GM12878 (cell line): ENCODE data around the gene PPP1R13L. TPM values are rescaled to one million over a fixed set of nuclear protein-coding genes. Genes with fewer than 3 reads are reported as not detected.

ENCODE experiments used
- ATAC-seq: fragments of 200-7000 bp; cut with Tn5 transposase; 3 replicates; pipeline ENCODE4 v1.9.1; 2020; ENCODE audit warnings: mild to moderate bottlenecking, moderate library complexity
- BruUV-seq: library from RNA; stranded (reverse); fragments of 400-500 nt; replicated peaks from 2 replicates; lab custom pipeline; 2021; lab: Mats Ljungman, UMichigan
- CTCF ChIA-PET: fragments of 300-600 bp; sonication (Branson Sonifier 250); formaldehyde crosslinking; extraction: SDS; loops from one replicate; lab custom pipeline; 2021; ENCODE audit warnings: inconsistent platforms; lab: Yijun Ruan, JAX
- POLR2A ChIA-PET: fragments of 350-600 bp; formaldehyde crosslinking; extraction: SDS; loops from one replicate; lab custom pipeline; 2021; ENCODE audit warnings: inconsistent platforms; lab: Charles Lee
- RAD21 ChIA-PET: fragments of 300-600 bp; sonication (Branson Sonifier 250); formaldehyde crosslinking; loops from one replicate; lab custom pipeline; 2023; ENCODE audit warnings: antibody characterized with exemption; ENCODE audit not compliant: unreplicated experiment; lab: Charles Lee
- SMC1A ChIA-PET: fragments of 300-600 bp; sonication (Branson Sonifier 250); formaldehyde crosslinking; loops from one replicate; lab custom pipeline; 2023; ENCODE audit not compliant: unreplicated experiment, uncharacterized antibody; lab: Charles Lee
- DNase-seq: peaks from one replicate; pipeline ENCODE4 v3.0.0-alpha.2; 2011; ENCODE audit warnings: low read depth, low spot score
- FAIRE-seq: peaks from 3 replicates; lab custom pipeline; 2011; peaks lifted over from hg19 to GRCh38; lab: Jason Lieb, UNC
- H2AFZ ChIP-seq: 2 replicates; pipeline ENCODE4 v1.6.0; 2011; ENCODE audit warnings: low read depth, low read length, control low read depth; ENCODE audit not compliant: control insufficient read depth
- H3K27ac ChIP-seq: 2 replicates; pipeline ENCODE4 v1.5.1; 2011; ENCODE audit warnings: control low read depth; ENCODE audit not compliant: control insufficient read depth, insufficient read depth
- H3K27me3 ChIP-seq, 2 experiments: replicated peaks in 1 of 2; 2 replicates each; pipeline versions ENCODE4 v1.6.0 to v1.6.1; 2011; ENCODE audit warnings: low read length in 1 of 2; ENCODE audit not compliant: control insufficient read depth in 2 of 2, insufficient read depth in 2 of 2
- H3K36me3 ChIP-seq, 2 experiments: 2 replicates each; pipeline ENCODE4 v1.5.1; 2011; ENCODE audit warnings: low read length in 1 of 2; ENCODE audit not compliant: control insufficient read depth in 2 of 2, insufficient read depth in 2 of 2
- H3K4me1 ChIP-seq: 2 replicates; pipeline ENCODE4 v1.6.1; 2011; ENCODE audit warnings: mild to moderate bottlenecking, low read length, moderate library complexity, mixed read lengths; ENCODE audit not compliant: control insufficient read depth, insufficient read depth
- H3K4me2 ChIP-seq: 2 replicates; pipeline ENCODE4 v1.6.0; 2011; ENCODE audit warnings: control low read depth; ENCODE audit not compliant: control insufficient read depth, insufficient read depth
- H3K4me3 ChIP-seq: fragments of 200-600 bp; sonication (generic); 2 replicates; pipeline ENCODE4 v1.5.1; 2016
- H3K79me2 ChIP-seq: 2 replicates; pipeline ENCODE4 v1.6.0; 2011; ENCODE audit warnings: low read length; ENCODE audit not compliant: control insufficient read depth, insufficient read depth
- H3K9ac ChIP-seq: 2 replicates; pipeline ENCODE4 v1.8.0; 2011; ENCODE audit warnings: low read length, control low read depth, mixed read lengths; ENCODE audit not compliant: control insufficient read depth, insufficient read depth
- H3K9me3 ChIP-seq: replicated peaks from 3 replicates; pipeline ENCODE4 v1.5.1; 2011; ENCODE audit warnings: mild to moderate bottlenecking, low read length; ENCODE audit not compliant: control insufficient read depth, insufficient read depth
- H4K20me1 ChIP-seq: 2 replicates; pipeline ENCODE4 v1.6.0; 2011; ENCODE audit not compliant: control insufficient read depth, insufficient read depth
- BMI1 ChIP-seq: fragments of 450-650 bp; IDR thresholded peaks from 2 replicates; pipeline ENCODE4 v1.6.1; 2016; ENCODE audit warnings: mild to moderate bottlenecking, moderate library complexity, borderline replicate concordance
- CHD2 ChIP-seq: IDR thresholded peaks from 2 replicates; pipeline ENCODE4 v1.6.1; 2011; ENCODE audit warnings: low read depth, low read length, improper control_type of control experiment, borderline replicate concordance
- EP300 ChIP-seq, 2 experiments: fragments of 150-350 bp in 1 of 2; IDR thresholded peaks; 2 replicates each; pipeline ENCODE4 v1.6.1; 2011 to 2012; ENCODE audit warnings: low read depth in 2 of 2, low read length in 2 of 2, borderline replicate concordance in 1 of 2, improper control_type of control experiment in 1 of 2, inconsistent platforms in 1 of 2; ENCODE audit not compliant: control insufficient read depth in 1 of 2
- FOXK2 ChIP-seq: fragments of 450-650 bp; IDR thresholded peaks from 2 replicates; pipeline ENCODE4 v1.6.1; 2017; ENCODE audit warnings: mild to moderate bottlenecking, moderate library complexity
- HCFC1 ChIP-seq: fragments of 150-350 bp; IDR thresholded peaks from 2 replicates; pipeline ENCODE4 v1.6.1; 2014; ENCODE audit warnings: low read length
- NR2C2 ChIP-seq: IDR thresholded peaks from 2 replicates; pipeline ENCODE4 v1.6.1; 2011; ENCODE audit warnings: borderline replicate concordance, low read depth; ENCODE audit not compliant: control insufficient read depth, insufficient read length
- PML ChIP-seq: IDR thresholded peaks from 2 replicates; pipeline ENCODE4 v1.6.1; 2012; ENCODE audit warnings: low read length, inconsistent platforms
- POU2F2 ChIP-seq: IDR thresholded peaks from 3 replicates; pipeline ENCODE4 v1.6.1; 2011; ENCODE audit warnings: low read depth, mild to moderate bottlenecking, low read length, borderline replicate concordance
- SMC3 ChIP-seq: IDR thresholded peaks from 2 replicates; pipeline ENCODE4 v1.6.1; 2011; ENCODE audit warnings: low read length, improper control_type of control experiment, borderline replicate concordance
- SUPT20H ChIP-seq: IDR thresholded peaks from 2 replicates; pipeline ENCODE4 v1.6.1; 2011; ENCODE audit warnings: low read depth, mild to moderate bottlenecking, low read length, moderate library complexity, borderline replicate concordance; ENCODE audit not compliant: control insufficient read depth
- YBX1 ChIP-seq: fragments of 450-650 bp; IDR thresholded peaks from 2 replicates; pipeline ENCODE4 v1.6.1; 2016; ENCODE audit warnings: antibody characterized with exemption
- WGBS: methylation state at CpG from one replicate; pipeline ENCODE4 v1.1.6; 2016; ENCODE audit warnings: low lambda C conversion rate; ENCODE audit not compliant: insufficient replicate concordance, insufficient coverage; ENCODE audit errors: missing lambda C conversion rate; 5-methylcytosine and 5-hydroxymethylcytosine counted together
- in situ Hi-C: fragments of 300-500 bp; cut with MboI; formaldehyde crosslinking; loops from 9 replicates; pipeline ENCODE4 v1.14.3; 2018; ENCODE audit warnings: mixed read lengths
- intact Hi-C: fragments of 100-400 bp; cut with micrococcal nuclease; formaldehyde crosslinking; loops from one replicate; pipeline ENCODE4 v1.14.2; 2022; ENCODE audit not compliant: unreplicated experiment
- polyA plus RNA-seq, 11 experiments: library from polyadenylated mRNA; depleted of rRNA in 4 of 11; unstranded in 6 of 11; stranded (reverse) in 5 of 11; fragments of >200 nt; fragmentation: Nextera tagmentation in 4 of 11; fragmentation: Illumina TruSeq in 1 of 11; extraction: Ambion mirVana in 4 of 11; extraction: Trizol in 1 of 11; gene quantifications; 1 replicate in 1 of 11; 2 replicates in 10 of 11; pipeline versions ENCODE4 v1.2.1 to v1.2.3, GENCODE V29; 2011 to 2016; ENCODE audit warnings: inconsistent platforms in 2 of 11, missing spikeins in 2 of 11, low read depth in 1 of 11
- total RNA-seq, 4 experiments: library from RNA; depleted of rRNA in 3 of 4; stranded (reverse); fragments of >200 nt in 3 of 4; fragmentation: Illumina TruSeq in 1 of 4; extraction: Trizol in 1 of 4; gene quantifications; 2 replicates each; pipeline versions ENCODE4 v1.2.1 to v1.2.3, GENCODE V29; 2013 to 2021
- TF ChIP-seq, protein P1 (sequence below): IDR thresholded peaks from 2 replicates; pipeline ENCODE4 v1.6.1; 2011; ENCODE audit warnings: low read depth, mild to moderate bottlenecking, low read length, moderate library complexity, borderline replicate concordance; ENCODE audit errors: extremely low read depth

The PPP1R13L gene
- total and polyA plus RNA-seq, 10 of the 15 experiments (the other 5 are each of a cell fraction or from before 2014, with no cell fraction given) = 0.40 to 10.0 (median 2.5) TPM

DNA sequence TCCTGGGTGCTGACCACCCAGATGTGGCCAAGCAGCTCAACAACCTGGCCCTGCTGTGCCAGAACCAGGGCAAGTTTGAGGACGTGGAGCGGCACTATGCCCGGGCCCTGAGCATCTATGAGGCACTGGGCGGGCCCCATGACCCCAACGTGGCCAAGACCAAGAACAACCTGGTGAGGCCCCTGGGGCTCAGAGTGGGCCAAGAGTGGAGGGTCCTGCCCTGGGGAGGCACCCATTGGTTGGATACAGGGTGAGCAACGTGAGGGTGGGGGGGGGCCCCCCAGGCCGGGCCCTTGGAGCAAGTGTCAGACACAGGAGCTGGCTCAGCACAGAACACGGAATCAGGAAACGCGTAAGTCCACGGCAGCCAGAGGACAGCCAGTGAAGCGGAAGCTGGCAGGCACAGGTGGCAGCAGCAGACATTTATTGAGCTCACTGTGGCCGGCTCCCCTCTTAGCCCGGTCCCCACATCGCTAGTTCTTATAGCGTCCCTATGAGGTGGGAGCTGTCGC, 55.4 kb downstream of the PPP1R13L start (continued):
- no peak for TF ChIP-seq SMC3

DNA sequence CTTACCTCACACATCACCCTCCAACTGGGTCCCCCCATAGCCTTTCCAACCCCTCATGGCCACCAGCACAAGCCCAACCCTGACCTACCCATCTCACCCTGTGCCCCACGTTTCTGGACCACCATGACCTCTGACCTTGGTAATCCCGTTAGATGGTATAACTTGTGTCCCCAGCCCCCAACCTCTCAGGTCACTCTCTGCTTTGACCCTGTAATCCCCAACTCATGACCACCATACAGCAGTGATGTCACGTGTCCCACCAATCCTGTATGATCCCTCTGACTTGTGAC, 55.8 kb downstream of the PPP1R13L start:
- Histone ChIP-seq H3K79me2 (no peaks in the 10 kb centered on the region), H3K27me3 (no peaks in the 10 kb centered on the region), H3K4me2 (no peak overlapping the region), H3K27ac (no peak overlapping the region), H3K4me3 (no peak overlapping the region), H3K9ac (no peak overlapping the region), H3K36me3 (peaks cover 0 to 4% of the 10 kb centered on the region in 2 experiments), H4K20me1 (no peaks in the 10 kb centered on the region), H3K4me1 (no peaks in the 10 kb centered on the region), H3K9me3 (no peaks in the 10 kb centered on the region), H2AFZ (no peak overlapping the region)
- intact Hi-C loops (no loop called here), in situ Hi-C loops (no loop called here)
- POLR2A ChIA-PET = no interaction called here
- ATAC-seq (no peak), DNase-seq (no peak), FAIRE-seq (no peak)
- CTCF ChIA-PET = no interaction called here
- BruUV-seq = no TSS peak
- RAD21 ChIA-PET = no interaction called here
- TF ChIP-seq, protein P1, sequence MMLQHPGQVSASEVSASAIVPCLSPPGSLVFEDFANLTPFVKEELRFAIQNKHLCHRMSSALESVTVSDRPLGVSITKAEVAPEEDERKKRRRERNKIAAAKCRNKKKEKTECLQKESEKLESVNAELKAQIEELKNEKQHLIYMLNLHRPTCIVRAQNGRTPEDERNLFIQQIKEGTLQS = no peak
- TF ChIP-seq NR2C2 = peak; percentile 13
- 35% methylated on average over 3 of the region's 3 CpGs for WGBS
- SMC1A ChIA-PET = no interaction called here

DNA sequence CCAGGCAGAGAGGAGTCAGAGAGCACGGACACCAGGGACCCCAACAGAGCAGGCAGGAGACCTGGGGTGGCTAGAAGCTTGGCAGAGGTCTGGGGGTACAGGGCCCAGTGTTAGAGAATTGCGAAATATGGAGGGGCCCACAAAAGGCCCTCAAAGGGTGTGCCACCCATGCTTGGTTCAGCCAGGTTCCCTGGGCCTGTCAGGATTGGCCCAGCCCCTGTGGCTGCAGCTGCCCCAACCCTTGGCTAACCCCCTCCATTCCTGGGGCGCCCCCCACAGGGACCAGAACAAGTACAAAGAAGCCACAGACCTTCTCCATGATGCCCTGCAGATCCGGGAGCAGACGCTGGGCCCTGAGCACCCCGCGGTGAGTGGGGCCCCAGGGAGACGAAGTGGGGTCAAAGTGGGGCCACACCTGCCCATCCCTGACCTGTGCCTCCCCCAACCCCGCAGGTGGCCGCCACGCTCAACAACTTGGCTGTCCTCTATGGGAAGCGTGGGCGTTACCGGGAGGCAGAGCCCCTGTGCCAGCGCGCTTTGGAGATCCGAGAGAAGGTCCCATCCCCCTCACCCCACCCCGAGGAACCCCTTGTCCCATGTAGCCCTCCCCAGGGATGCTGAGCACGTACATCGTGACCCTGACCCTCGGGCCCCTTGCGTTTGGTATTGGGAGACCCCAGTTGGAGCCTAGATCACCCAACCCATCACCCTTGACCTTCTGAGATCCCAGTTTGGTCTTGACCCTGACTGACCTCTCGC, 56.3 kb downstream of the PPP1R13L start:
- H3K27ac ChIP-seq = no peak overlapping the region
- H3K4me1 ChIP-seq = no peaks in the 10 kb centered on the region
- peaks cover 0 to 4% of the 10 kb centered on the region in 2 experiments; a peak in 3 of 4 replicates for H3K36me3 ChIP-seq
- no peaks in the 10 kb centered on the region for H3K79me2 ChIP-seq
- no peak overlapping the region for H3K4me3 ChIP-seq
- no peak for FAIRE-seq
- no peaks in the 10 kb centered on the region for H4K20me1 ChIP-seq
- in situ Hi-C loops (no loop called here), intact Hi-C loops (no loop called here)
- DNase-seq = no peak
- no TSS peak for BruUV-seq
- POLR2A ChIA-PET = no interaction called here
- no peak for ATAC-seq
- H3K27me3 ChIP-seq = no peaks in the 10 kb centered on the region
- RAD21 ChIA-PET = no interaction called here
- no peak overlapping the region for H2AFZ ChIP-seq
- CTCF ChIA-PET = no interaction called here
- no peaks in the 10 kb centered on the region for H3K9me3 ChIP-seq
- no peak overlapping the region for H3K9ac ChIP-seq
- H3K4me2 ChIP-seq = no peak overlapping the region
- 64% methylated on average over 20 of the region's 23 CpGs for WGBS
- SMC1A ChIA-PET = no interaction called here
- TF ChIP-seq HCFC1 (no peak), BMI1 (no peak), YBX1 (no peak), EP300 (IDR thresholded peaks at IDR 0.05; ENCODE audit: borderline replicate concordance in 1 of 2, control insufficient read depth in 1 of 2, low read depth in 2 of 2, low read length in 2 of 2) (no peak), SUPT20H (no peak), CHD2 (no peak), POU2F2 (no peak), FOXK2 (no peak), PML (no peak)
